GM23338 (cell line): ENCODE measurements around the gene DBH.

Source experiments
- CREB1 ChIP-seq: fragments of 250-450 bp; sonication (Bioruptor Pico); IDR thresholded peaks from 2 replicates; pipeline ENCODE4 v1.5.0; 2020; ENCODE audit warnings: low read depth, mild to moderate bottlenecking, moderate library complexity
- EZH2 ChIP-seq: fragments of 200-600 bp; sonication (generic); IDR thresholded peaks from one replicate; pipeline ENCODE4 v1.8.0; 2017; ENCODE audit warnings: antibody characterized with exemption, mild to moderate bottlenecking, low read depth; ENCODE audit not compliant: unreplicated experiment
- EZH2phosphoT487 ChIP-seq: fragments of 200-600 bp; sonication (generic); IDR thresholded peaks from one replicate; pipeline ENCODE4 v1.8.1; 2018; ENCODE audit warnings: antibody characterized with exemption; ENCODE audit not compliant: unreplicated experiment
- JUNB ChIP-seq: IDR thresholded peaks from one replicate; pipeline ENCODE4 v1.6.1; 2016; ENCODE audit warnings: antibody characterized with exemption; ENCODE audit not compliant: unreplicated experiment
- POLR2AphosphoS5 ChIP-seq: IDR thresholded peaks from 2 replicates; pipeline ENCODE4 v1.6.1; 2016; ENCODE audit warnings: antibody characterized with exemption, low read depth
- STAT1 ChIP-seq: IDR thresholded peaks from one replicate; pipeline ENCODE4 v1.6.1; 2016; ENCODE audit warnings: antibody characterized with exemption; ENCODE audit not compliant: unreplicated experiment
- ZNF114 ChIP-seq: fragments of 250-450 bp; sonication (Bioruptor Pico); IDR thresholded peaks from 2 replicates; pipeline ENCODE4 v1.5.0; 2020; ENCODE audit warnings: mild to moderate bottlenecking, moderate library complexity
- TF ChIP-seq, protein P1 (sequence below), 2 experiments: fragments of 200-600 bp in 1 of 2; sonication (generic) in 1 of 2; conservative IDR thresholded peaks; 2 replicates each; pipeline versions ENCODE4 v1.5.1 to v1.6.1; 2016 to 2017; ENCODE audit warnings: antibody characterized with exemption in 2 of 2, low read depth in 2 of 2, mild to moderate bottlenecking in 2 of 2, moderate library complexity in 1 of 2
- TF ChIP-seq, protein P2 (sequence below): IDR thresholded peaks from one replicate; pipeline ENCODE4 v1.6.1; 2018; ENCODE audit warnings: antibody characterized with exemption; ENCODE audit not compliant: unreplicated experiment

DNA sequence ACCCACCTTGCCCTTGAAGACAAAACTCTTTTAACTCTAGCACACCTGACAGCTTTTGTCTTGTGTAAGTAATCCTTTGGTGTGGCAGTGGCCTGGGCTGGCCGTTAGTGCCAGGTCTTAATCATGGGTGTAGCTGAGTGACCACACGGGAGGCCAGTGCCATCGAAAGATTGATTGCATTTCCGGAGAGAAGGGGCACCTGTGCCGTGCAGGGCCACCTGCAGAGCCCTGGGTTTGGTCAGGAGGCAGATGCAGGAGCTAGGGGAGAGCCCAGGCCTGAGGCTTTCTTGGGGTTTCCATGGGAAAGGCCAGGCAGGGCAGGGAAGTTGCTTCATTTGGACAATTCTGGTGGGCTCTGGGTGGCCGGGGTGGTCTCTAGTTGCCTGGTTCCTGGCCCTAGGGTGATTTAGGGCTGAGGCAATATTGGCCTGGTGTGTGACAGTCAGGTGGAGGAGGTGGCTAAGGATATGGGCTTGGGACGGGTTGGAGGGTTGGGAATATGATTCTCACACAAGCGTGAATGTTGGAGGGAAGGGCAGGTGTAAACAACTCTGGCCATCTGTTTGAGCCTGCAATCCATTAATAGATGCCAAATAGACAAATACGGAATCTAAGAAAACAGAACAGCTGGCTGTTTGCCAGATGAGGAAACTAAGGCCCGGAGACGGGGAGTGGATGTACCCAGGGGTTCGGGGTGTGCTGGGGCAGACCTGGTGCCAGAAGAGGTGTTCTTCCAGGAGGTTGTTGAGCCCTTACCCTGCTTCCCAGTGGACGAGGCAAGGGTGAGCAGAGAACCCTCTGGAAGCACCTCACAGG lies 4.6 kb downstream of the DBH start:
- TF ChIP-seq, protein P1, sequence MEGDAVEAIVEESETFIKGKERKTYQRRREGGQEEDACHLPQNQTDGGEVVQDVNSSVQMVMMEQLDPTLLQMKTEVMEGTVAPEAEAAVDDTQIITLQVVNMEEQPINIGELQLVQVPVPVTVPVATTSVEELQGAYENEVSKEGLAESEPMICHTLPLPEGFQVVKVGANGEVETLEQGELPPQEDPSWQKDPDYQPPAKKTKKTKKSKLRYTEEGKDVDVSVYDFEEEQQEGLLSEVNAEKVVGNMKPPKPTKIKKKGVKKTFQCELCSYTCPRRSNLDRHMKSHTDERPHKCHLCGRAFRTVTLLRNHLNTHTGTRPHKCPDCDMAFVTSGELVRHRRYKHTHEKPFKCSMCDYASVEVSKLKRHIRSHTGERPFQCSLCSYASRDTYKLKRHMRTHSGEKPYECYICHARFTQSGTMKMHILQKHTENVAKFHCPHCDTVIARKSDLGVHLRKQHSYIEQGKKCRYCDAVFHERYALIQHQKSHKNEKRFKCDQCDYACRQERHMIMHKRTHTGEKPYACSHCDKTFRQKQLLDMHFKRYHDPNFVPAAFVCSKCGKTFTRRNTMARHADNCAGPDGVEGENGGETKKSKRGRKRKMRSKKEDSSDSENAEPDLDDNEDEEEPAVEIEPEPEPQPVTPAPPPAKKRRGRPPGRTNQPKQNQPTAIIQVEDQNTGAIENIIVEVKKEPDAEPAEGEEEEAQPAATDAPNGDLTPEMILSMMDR (conservative IDR thresholded peaks at IDR 0.05; ENCODE audit: low read depth in 2 of 2): no peak
- TF ChIP-seq EZH2 (no peak), EZH2phosphoT487 (no peak), CREB1 (no peak), POLR2AphosphoS5 (no peak), JUNB (no peak), STAT1 (no peak), ZNF114 (CRISPR knock-in tag) (no peak)
- TF ChIP-seq, protein P2, sequence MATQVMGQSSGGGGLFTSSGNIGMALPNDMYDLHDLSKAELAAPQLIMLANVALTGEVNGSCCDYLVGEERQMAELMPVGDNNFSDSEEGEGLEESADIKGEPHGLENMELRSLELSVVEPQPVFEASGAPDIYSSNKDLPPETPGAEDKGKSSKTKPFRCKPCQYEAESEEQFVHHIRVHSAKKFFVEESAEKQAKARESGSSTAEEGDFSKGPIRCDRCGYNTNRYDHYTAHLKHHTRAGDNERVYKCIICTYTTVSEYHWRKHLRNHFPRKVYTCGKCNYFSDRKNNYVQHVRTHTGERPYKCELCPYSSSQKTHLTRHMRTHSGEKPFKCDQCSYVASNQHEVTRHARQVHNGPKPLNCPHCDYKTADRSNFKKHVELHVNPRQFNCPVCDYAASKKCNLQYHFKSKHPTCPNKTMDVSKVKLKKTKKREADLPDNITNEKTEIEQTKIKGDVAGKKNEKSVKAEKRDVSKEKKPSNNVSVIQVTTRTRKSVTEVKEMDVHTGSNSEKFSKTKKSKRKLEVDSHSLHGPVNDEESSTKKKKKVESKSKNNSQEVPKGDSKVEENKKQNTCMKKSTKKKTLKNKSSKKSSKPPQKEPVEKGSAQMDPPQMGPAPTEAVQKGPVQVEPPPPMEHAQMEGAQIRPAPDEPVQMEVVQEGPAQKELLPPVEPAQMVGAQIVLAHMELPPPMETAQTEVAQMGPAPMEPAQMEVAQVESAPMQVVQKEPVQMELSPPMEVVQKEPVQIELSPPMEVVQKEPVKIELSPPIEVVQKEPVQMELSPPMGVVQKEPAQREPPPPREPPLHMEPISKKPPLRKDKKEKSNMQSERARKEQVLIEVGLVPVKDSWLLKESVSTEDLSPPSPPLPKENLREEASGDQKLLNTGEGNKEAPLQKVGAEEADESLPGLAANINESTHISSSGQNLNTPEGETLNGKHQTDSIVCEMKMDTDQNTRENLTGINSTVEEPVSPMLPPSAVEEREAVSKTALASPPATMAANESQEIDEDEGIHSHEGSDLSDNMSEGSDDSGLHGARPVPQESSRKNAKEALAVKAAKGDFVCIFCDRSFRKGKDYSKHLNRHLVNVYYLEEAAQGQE: no peak
